HG03095 (cell line): ENCODE measurements around the gene GLS.
A peak's percentile ranks its signal among the peaks of the same experiment; 100 is the strongest.
"Not testable (repeated sequence)": the region's sequence is repeated elsewhere in the genome, so short reads cannot be mapped to it uniquely, and the experiment has no call there.

ENCODE experiments used
- ATAC-seq: cut with Tn5 transposase; IDR thresholded peaks from one replicate; pipeline ENCODE4 v1.9.1; 2021; ENCODE audit warnings: moderate library complexity; ENCODE audit not compliant: unreplicated experiment

Gene GLS

DNA sequence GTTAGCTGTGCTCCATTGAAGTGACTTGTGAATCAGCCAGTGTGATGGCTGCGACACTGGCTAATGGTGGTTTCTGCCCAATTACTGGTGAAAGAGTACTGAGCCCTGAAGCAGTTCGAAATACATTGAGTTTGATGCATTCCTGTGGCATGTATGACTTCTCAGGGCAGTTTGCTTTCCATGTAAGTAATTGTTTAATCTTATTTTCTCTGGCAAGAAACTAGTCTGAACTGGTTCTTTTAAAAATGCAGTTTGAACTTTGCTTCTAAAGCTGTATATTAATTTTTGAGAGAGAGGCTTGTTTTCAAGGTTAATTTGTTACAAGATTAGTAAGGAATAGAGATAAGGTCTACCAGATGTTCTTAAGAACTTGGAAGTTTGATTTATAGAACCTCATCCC, 46.7 kb downstream of the GLS start:
- ATAC-seq, result no peak

DNA sequence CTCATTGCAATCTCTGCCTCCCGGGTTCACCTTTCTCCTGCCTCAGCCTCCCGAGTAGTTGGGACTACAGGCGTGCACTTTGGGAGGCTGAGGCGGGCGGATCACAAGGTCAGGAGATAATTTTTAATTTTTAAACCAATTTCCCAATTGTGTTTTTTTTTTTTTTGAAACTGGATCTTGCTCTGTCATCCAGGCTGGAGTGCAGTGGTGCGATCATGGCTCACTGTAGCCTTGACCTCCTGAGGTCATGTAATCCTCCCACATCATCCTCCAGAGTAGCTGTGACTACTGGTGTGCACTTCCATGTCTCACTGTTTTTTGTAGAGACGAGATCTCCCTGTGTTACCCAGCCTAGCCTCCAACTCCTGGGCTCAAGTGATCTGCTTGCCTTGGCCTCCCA, 49.3 kb downstream of the GLS start:
- no peak for ATAC-seq

- no peak for ATAC-seq
Observed at GRCh38 chr2:190930411-190930810, 49.8 kb downstream of the GLS start.

DNA sequence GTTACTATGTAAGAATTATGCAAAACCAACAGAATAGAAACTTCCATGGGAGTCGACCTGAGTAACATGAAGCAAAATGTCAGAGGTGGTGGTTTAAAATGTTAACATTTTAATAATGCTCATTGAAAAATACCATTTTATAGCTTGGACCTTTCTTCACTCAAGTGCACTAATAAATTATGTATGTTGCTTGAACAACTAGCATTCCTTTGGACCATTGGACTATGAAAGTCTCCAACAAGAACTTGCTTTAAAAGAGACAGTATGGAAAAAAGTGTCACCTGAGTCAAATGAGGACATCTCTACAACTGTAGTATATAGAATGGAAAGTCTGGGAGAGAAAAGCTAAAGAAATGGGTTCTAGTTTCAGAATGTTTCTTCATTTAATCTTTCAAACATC, 51.9 kb downstream of the GLS start:
- ATAC-seq, result no peak

GRCh38 chr2:190933361-190933760, 52.7 kb downstream of the GLS start:
- ATAC-seq, result no peak

DNA sequence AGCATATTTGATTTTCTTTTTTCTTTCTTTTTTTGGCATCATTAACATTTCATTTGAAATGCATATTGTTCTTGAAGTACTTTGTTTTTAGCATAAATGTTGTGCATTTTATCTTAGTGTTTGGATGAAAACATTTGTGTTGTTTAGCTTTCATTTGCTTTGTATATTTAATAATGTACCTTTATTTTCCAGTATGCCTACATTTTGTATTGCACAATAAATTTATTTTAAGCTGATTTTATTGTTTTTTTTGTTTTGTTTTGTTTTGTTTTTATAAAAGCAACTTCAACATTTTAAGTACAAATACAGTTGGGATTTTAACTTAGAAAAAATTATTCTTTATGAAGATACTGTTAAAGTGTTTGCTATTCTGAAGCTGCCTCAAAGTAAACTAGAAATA, 54.4 kb downstream of the GLS start:
- ATAC-seq, result no peak

GRCh38 chr2:190938771-190939335, 58.2 kb downstream of the GLS start:
- no peak for ATAC-seq

DNA sequence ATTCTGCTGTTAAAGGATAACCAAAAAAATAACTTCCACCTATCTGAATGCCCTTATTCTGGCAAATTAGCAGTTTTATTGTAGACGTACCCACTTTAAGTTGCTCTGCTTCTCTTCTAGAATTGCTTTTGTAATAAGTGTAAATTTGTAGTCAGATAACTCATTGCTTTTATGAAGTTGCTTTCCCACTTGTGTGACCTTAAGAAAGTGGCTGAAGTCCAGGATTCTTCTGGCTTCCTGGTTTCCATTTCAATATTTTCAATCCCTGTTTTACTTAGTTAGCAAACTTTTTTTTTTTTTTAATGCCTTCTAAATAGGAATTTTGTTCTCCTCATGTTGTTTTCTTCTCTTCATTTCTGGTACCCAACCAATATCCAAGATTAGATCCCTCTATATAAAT, 59.8 kb downstream of the GLS start:
- no peak for ATAC-seq

- no peak for ATAC-seq
Observed at GRCh38 chr2:190941571-190941970, 61.0 kb downstream of the GLS start.

GRCh38 chr2:190942697-190943096, 62.1 kb downstream of the GLS start:
- no peak for ATAC-seq

GRCh38 chr2:190943706-190944105, 63.1 kb downstream of the GLS start:
- no peak for ATAC-seq

DNA sequence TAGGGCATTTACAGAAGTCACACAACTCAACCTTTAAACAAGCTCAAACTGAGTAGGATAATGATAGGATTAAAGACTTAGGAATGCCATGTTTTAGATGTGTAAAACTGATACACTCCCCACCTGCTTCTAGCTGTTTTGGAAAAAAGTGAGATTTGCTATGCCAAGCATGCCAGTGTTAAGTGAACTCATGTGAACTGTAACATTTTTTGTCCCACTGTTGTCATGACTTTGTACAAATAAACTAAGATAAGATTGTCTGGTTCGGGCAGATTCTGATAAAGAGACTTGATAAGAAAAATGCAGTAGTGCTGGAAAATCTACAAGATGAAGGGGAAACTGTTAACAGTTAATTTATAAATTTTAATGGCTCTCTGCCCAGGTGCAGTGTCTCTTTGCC, 66.5 kb downstream of the GLS start:
- ATAC-seq, result no peak

DNA sequence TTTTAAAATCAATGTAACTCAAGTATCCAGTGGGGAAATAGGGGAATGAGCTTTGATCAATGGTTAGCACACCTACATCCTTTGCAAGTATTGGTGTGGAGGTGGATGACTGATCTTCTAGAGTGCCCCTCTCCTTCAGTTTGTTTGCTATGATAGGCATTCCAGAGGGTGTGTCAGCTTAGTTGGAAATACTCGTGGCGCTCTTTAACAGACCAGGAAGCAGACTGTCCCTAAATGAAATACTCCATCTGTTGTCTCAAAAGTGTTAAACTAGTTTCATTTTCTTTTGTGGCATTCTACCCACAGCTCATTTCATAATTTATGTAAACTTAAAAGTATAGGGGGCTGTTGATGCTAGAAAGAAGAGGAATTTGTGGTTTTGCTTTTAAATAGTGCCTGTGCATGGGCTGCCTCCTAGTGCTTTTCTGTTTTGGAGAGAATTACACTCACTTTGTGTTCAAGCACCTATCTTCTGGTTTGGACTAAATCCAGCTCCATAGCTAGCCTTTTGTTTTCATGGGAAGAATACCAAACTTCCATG, 67.2 kb downstream of the GLS start:
- peak; percentile 70 for ATAC-seq

GRCh38 chr2:190948671-190949070, 68.0 kb downstream of the GLS start:
- ATAC-seq, result no peak

DNA sequence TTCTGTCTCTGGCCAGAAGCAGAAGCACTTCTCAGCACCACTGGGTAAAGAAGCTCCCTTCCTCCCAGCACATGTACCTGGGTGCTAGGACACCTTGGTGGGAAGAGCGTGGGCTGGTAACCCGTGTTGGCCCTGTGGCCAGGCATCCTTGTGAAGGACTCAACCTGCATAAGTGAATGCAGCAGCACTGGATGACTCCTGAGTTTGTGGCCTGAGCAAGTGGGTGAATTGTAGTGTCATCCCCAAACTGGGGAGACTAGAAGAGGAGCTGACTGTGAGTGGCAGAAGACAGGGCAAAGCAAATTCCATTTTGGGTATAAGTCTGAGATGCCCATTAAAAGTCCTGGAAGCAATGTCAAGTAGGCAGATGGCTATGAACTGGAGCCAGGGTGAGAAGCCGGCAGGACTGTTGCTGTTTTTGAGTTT, 70.0 kb downstream of the GLS start:
- ATAC-seq, result no peak

DNA sequence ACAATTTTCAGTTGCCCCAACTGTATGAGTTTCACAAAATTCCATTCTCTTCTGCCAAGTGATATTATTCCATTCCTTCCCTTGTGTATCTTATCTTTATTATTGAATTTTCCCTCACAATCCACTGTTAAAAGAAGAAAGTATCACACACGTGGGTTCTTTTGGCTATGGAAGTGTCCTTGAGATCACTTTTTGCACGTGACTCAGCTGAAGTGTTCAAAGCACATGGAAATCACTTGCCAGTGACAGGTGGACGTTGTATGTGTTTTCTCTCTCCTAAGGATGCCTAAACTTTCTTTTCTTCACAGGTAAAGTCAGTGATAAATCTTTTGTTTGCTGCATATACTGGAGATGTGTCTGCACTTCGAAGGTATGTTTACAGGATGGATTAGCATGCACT, 72.6 kb downstream of the GLS start:
- no peak for ATAC-seq

DNA sequence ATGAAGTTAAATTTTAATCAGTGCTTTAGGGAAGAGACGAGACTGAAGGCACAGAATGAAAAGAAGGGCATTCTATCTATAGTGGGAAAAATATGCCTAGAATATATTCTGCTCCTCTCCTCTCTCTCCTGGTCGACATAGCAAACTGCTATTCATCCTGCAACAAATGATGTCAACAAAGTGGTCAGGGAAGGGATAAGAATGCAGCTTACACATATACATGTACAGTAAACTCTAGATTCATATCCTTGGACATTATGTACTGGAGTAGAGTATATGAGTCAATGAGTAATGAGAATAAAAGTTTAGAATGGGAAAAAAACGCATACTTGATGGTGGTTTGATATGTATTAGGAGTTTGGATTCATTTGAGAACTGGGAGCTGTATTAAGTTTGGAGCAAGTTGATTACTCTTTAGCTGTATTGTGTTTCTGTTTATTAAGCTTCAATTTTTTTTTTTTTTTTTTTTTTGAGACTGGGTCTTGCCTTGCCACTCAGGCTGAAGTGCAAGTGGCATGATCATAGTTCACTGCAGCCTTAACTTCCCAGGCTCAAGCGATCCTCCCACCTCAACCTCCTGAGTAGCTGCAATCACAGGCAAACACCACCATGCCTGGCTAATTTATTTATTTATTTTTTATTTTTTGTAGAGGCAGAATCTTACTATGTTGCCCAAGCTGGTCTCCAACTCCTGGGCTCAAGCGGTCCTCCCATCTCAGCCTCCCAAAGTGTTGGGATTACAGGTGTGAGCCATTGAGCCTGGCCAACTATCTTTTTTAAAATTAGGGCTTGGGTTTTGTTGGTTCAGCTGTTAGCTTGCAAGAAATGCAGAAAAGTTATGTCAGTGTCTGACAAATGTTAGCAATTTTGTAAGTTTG, 79.5 kb downstream of the GLS start:
- no peak for ATAC-seq

DNA sequence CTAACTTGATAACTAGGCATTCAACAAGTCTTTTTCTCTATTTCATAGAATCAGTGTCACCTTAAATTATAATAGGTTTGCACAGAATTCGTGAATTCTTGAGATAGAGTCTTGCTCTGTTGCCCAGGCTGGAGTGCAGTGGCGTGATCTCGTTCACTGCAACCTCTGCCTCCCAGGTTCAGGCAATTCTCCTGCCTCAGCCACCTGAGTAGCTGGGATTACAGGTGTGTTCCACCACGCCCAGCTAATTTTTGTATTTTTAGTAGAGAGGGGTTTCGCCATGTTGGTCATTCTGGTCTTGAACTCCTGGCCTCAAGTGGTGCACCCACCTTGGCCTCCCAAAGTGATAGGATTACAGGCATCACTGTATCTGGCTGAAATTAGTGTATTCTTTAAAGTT, 80.5 kb downstream of the GLS start:
- not testable (repeated sequence) for ATAC-seq

GRCh38 chr2:190961918-190962487, 81.4 kb downstream of the GLS start:
- no peak for ATAC-seq

- ATAC-seq, result no peak
Observed at GRCh38 chr2:190963088-190963487, 82.5 kb downstream of the GLS start.

- ATAC-seq, result no peak
Observed at GRCh38 chr2:190964170-190964795, 83.7 kb downstream of the GLS start.
